GM12873 (cell line): Measurements from ENCODE around the gene DAZAP1.

Experiments
- TF ChIP-seq, protein P1 (sequence below): IDR thresholded peaks from 2 replicates; pipeline ENCODE4 v1.5.1; 2012; ENCODE audit warnings: low read depth, mild to moderate bottlenecking, moderate library complexity, low read length, control low read depth; ENCODE audit not compliant: insufficient read depth; ENCODE audit errors: missing control alignments

Gene DAZAP1

DNA sequence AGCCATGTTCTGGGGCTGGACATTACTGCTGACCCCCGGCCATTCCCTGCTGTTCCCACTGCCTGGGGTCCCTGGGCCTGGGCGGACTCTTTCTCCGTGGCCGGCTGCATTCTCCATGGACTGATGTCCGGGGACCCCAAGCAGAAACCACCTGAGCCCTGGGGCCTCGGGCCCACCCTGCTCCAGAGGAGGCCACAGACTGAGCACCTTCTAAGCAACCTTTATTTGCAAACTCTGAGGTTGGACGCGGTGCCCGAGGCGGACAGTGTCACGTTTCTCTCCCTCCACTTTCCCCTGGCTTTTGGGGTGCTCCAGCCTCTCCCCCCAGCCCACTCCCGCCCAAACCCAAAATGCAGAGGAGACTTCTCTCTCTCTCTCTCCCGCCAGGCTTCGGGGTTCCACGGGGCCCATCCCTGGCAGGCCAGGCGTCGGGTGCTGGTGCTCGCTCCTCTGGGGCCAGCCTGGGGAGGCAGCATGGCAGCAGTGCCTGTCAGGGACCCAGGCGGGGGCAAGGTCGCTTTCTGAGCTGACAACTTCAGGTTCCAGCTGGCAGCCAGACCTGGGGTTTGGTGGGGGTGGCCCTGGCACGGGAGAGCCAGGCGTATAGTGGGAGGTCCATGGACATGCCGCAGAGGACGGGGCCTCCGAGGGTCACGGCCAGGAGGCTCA lies 74.0 kb downstream of the DAZAP1 start:
- TF ChIP-seq, protein P1, sequence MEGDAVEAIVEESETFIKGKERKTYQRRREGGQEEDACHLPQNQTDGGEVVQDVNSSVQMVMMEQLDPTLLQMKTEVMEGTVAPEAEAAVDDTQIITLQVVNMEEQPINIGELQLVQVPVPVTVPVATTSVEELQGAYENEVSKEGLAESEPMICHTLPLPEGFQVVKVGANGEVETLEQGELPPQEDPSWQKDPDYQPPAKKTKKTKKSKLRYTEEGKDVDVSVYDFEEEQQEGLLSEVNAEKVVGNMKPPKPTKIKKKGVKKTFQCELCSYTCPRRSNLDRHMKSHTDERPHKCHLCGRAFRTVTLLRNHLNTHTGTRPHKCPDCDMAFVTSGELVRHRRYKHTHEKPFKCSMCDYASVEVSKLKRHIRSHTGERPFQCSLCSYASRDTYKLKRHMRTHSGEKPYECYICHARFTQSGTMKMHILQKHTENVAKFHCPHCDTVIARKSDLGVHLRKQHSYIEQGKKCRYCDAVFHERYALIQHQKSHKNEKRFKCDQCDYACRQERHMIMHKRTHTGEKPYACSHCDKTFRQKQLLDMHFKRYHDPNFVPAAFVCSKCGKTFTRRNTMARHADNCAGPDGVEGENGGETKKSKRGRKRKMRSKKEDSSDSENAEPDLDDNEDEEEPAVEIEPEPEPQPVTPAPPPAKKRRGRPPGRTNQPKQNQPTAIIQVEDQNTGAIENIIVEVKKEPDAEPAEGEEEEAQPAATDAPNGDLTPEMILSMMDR: no peak

DNA sequence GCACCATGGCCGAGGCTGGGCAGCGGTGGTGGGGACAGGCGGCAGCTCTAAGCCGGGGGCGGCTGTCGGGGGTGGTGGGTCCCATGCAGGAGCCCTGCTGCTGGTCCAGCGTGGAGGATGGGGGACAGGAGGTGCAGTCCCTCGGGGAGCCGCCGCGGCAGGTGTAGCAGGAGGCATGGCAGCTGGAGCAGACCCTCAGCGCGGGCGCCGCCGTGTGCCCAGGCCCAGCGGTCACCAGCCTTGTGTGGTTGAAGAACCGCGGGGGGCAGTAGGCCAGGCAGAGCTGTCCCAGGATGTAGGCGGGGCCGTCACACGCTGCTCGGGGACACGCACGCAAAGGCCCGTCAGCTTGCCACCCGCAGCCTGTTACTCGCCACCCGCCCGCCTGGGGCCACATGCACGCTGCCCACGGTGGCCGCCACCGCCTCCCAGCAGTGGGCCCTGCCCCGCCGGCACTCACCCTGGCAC lies 74.5 kb downstream of the DAZAP1 start:
- TF ChIP-seq, protein P1: no peak

GRCh38 chr19:1482361-1483130 lies 75.2 kb downstream of the DAZAP1 start:
- TF ChIP-seq, protein P1: no peak

DNA sequence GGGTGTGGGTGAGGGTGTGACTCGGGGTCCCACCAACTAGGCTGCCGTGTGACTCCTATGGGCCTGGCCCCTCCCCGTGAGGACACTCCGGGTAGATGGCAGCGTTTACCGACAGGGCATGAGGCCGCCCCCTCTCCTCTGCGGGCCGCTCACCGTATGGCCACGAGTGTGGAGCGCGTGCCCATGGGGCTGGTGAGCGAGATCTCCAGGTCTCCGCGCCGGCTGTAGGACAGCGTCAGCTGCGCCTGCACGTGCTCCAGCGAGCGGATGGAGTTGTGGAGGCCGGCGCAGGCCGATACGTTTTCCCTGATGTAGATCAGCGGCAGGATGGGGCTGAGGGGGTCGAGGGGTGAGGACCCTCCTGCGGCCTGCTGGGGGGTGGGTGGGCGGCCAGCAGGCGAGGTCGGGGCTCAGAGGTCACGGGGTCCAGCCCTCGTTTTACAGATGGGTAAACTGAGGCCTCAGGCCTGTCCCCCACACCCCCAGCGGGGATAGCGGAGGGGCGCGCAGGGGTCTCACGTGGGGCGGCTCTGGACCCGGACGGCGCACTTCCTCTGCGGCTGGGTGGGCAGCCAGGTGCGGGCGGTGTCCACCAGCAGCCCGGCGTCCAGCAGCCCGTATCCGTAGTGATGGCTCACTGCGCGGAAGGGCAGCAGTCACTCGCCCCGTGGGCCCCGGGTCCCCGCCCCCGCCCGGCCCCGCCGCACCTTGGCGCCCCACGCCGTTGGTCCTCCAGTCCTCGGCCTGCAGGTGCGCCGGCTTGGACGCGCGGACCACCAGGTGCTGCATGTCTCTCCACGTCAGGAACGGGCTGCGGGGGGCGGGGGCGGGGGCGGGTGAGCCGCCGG lies 76.0 kb downstream of the DAZAP1 start:
- TF ChIP-seq, protein P1: no peak

- TF ChIP-seq, protein P1: no peak
These were observed 76.6 kb downstream of the DAZAP1 start for GRCh38 chr19:1483979-1484428.
